Activated CD4-positive, alpha-beta T cell treated with anti-CD3 and anti-CD28 coated beads, Interleukin-2, amount 10 ng/mL, durations not matched to agents 24 days and 14 days (primary cell): Measurements from ENCODE around the gene ATF5. TPM values are rescaled to one million over a fixed set of nuclear protein-coding genes. Genes with fewer than 3 reads are reported as not detected.
"Not testable (repeated sequence)": the region's sequence is repeated elsewhere in the genome, so short reads cannot be mapped to it uniquely, and the experiment has no call there.

ENCODE experiments used
- DNase-seq: peaks from one replicate; pipeline ENCODE4 v3.0.0; 2022
- H3K27ac Mint-ChIP-seq: one replicate; pipeline ENCODE4 v1.8.0; 2022; ENCODE audit warnings: mild to moderate bottlenecking, mixed read lengths
- H3K27me3 Mint-ChIP-seq: one replicate; pipeline ENCODE4 v1.8.0; 2022; ENCODE audit warnings: mixed read lengths
- H3K36me3 Mint-ChIP-seq: one replicate; pipeline ENCODE4 v1.8.0; 2022; ENCODE audit warnings: low read depth, mild to moderate bottlenecking, mixed read lengths
- H3K4me1 Mint-ChIP-seq: one replicate; pipeline ENCODE4 v1.8.0; 2021; ENCODE audit warnings: mixed read lengths
- H3K4me3 Mint-ChIP-seq: one replicate; pipeline ENCODE4 v1.8.0; 2022; ENCODE audit warnings: mild to moderate bottlenecking, moderate library complexity, mixed read lengths
- H3K9me3 Mint-ChIP-seq: one replicate; pipeline ENCODE4 v1.8.0; 2021; ENCODE audit warnings: mixed read lengths
- intact Hi-C: fragments of 100-400 bp; cut with micrococcal nuclease; formaldehyde crosslinking; loops from one replicate; pipeline ENCODE4 v1.15.1; 2023
- total RNA-seq: library from RNA; stranded (reverse); gene quantifications from 2 replicates; pipeline ENCODE4 v1.2.3, GENCODE V29; 2022

Gene ATF5
- total RNA-seq, 1 donor from 2014 or later: 44.3 TPM

DNA sequence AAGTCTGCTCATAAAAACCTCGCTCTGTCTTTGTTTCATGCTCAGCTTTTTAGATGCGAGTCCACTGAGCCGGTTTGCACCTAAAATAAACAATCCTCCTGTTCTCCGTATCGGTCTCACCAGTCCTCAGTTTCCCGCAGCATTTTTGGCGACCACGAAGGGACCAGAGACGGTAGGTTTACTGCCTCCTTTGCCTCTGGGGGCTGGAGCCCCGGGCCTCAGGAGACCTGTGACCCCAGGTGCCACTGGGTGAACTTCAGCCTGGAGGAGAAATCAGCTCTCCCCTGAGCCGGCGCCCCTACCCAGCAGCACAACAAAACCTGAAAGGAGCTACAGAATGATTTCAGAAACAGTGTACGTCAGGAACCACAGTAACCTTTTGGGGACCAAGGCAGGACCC is 23.9 kb downstream of the ATF5 start:
- Mint-ChIP-seq H3K9me3 (no peaks in the 10 kb centered on the region), H3K36me3 (no peaks in the 10 kb centered on the region), H3K27ac (no peak overlapping the region), H3K4me1 (peaks cover 4% of the 10 kb centered on the region), H3K27me3 (peaks cover 6% of the 10 kb centered on the region), H3K4me3 (no peak overlapping the region)
- intact Hi-C loops: no loop called here
- no peak for DNase-seq

DNA sequence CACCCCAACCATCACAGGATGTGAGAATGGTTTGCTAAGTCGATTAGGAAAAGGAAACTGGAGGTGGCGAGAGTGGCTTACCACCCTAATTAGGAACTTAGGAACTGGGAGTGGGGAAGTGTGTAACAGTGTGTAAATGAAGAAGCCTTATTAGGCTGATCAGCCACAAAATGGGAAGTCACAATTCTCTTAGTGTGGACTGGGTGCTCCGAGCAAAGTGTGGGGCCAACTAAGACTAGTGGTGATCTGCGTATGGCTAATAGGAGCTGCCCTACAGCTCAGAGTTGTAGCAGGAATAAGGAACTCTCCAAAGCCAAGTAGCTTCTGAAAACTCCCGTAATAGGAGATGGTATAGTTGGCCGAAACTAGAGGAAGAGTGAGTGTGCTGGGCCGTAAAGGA is 24.4 kb downstream of the ATF5 start:
- H3K27me3 Mint-ChIP-seq: peaks cover 6% of the 10 kb centered on the region
- intact Hi-C loops: no loop called here

DNA sequence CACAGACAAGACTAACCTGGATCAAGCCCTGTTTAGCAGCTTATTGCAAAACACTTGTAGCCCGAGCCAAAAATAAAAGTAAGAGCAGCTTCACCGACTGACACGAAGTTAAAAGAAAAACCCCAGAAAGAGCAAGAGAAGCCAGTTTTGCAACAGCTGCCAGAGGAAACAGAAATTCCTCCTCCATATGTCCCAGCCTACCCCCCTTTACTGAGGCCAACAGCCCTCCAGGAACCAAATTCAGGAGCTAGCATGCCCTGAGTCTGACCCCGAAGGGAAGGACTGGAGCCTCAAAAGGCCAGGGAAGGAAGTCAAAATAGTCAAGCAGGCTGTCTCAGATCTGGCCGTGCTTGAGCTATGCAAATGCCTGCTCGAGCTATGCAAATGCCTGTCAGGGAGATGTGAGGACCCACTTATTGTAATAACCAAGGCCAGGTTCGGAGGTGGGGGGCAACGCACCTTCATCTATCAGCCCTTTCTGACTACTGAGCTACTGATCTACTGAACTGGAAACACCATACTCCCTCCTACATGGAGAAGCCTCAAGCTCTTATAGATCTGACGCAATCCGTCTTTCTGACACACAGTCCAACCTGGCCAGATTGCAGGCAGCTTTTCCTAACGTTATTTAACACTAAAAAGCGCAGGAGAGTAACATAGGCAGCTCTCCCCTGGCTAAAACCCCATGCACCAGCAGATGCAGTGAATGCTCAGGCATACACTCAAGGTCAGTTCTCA is 25.3 kb downstream of the ATF5 start:
- H3K4me1 Mint-ChIP-seq: peaks cover 4% of the 10 kb centered on the region
- H3K27me3 Mint-ChIP-seq: peaks cover 6% of the 10 kb centered on the region
- no peaks in the 10 kb centered on the region for H3K9me3 Mint-ChIP-seq
- H3K27ac Mint-ChIP-seq: no peak overlapping the region
- DNase-seq: no peak
- no peaks in the 10 kb centered on the region for H3K36me3 Mint-ChIP-seq
- intact Hi-C loops: no loop called here
- H3K4me3 Mint-ChIP-seq: no peak overlapping the region

More for the DNA sequence above, 24.4 kb downstream of the ATF5 start:
- H3K27ac Mint-ChIP-seq: no peak overlapping the region
- H3K4me3 Mint-ChIP-seq: no peak overlapping the region
- no peak for DNase-seq
- no peaks in the 10 kb centered on the region for H3K9me3 Mint-ChIP-seq
- H3K4me1 Mint-ChIP-seq: peaks cover 4% of the 10 kb centered on the region
- H3K36me3 Mint-ChIP-seq: no peaks in the 10 kb centered on the region

DNA sequence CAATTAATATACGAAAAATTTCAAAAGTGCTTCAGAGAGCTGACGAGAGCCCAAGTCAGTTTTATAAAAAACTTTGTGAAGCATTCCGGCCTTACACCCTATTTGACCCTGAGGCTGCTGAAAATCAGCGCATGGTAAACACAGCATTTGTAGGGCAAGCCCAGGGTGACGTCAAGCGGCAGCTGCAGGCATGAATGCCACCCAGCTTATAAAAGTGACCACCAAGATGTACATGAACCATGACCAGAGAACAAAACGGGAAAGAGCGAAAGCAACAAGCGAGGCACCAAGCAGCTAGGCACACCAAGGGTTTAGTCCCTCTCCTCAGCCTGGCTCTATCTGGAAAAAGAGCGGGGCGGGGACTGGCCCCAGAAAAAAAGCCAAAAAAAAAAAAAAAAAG is 25.9 kb downstream of the ATF5 start:
- Mint-ChIP-seq H3K36me3 (no peaks in the 10 kb centered on the region), H3K27me3 (peaks cover 6% of the 10 kb centered on the region), H3K9me3 (no peaks in the 10 kb centered on the region), H3K4me1 (peaks cover 4% of the 10 kb centered on the region), H3K27ac (no peak overlapping the region), H3K4me3 (no peak overlapping the region)
- DNase-seq: no peak
- intact Hi-C loops: no loop called here

DNA sequence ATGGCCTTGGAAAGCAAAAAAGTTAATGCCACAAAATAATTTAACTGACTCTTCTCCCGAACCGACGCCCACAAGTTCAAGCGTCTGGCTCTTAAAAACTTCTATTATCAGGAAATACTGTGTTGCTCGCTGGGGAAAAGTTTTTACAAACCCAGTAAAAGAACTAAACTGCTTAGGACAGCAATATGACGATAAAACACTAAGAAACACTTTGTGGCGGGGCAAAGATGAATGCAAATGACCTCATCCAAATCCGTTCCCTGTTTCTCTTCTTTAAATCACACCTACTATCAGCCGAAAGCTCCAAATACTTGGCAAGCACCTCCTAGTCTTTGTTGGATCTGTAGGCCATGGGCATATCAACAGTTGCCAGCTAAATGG is 27.1 kb downstream of the ATF5 start:
- no peak for DNase-seq
- H3K27ac Mint-ChIP-seq: no peak overlapping the region
- H3K36me3 Mint-ChIP-seq: no peaks in the 10 kb centered on the region
- no peak overlapping the region for H3K4me3 Mint-ChIP-seq
- H3K9me3 Mint-ChIP-seq: no peaks in the 10 kb centered on the region
- intact Hi-C loops: no loop called here
- peaks cover 4% of the 10 kb centered on the region for H3K27me3 Mint-ChIP-seq
- peaks cover 4% of the 10 kb centered on the region for H3K4me1 Mint-ChIP-seq

DNA sequence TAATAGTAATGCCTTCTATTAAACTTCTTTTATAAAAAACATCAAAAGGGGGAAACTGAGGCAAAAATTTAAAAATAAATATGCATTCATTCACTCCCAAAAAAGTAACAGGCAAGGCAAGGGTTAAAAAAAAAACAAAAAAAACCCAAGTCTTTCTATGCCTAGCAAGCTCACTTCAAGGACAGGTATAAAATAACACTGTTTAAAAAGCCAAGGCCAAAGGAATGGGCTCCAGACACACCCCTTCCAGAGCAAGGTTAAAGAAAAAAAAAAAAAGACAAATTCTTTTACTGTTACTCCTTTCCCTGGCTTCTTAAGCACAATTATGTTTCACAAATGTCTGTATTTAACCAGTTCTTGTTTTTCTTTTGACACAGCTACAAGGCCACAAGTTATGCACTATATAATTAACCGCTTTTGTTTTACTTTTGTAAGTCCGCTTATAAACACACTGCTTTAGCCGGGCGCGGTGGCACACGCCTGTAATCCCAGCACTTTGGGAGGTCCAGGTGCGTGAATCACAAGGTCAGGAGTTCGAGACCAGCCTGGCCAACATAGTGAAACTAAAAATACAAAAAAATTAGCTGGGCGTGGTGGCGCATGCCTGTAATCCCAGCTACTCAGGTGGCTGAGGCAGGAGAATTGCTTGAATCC is 28.4 kb downstream of the ATF5 start:
- Mint-ChIP-seq H3K4me3 (no peak overlapping the region), H3K27ac (no peak overlapping the region), H3K36me3 (no peaks in the 10 kb centered on the region), H3K27me3 (peaks cover 4% of the 10 kb centered on the region), H3K4me1 (peaks cover 4% of the 10 kb centered on the region), H3K9me3 (no peaks in the 10 kb centered on the region)
- DNase-seq: no peak
- intact Hi-C loops: no loop called here

DNA sequence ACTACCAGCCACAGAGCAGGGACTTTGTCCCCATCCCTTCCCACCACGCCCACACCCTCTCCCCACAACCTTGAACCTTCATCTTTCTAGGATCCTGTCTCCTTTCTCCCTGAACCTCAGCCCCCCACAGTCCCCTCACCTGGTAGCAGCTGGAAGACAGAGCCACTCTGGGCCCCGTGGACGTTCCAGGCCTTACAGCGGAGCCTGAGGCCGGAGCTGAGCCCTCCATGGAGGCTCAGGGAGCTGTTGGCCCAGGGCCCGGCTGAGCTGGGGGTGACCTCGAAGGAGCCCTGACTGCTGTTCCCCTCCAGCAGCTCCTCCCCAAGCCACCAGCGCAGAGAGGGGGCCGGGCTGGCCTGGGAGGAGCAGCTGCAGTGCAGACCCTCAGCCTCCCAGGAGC is 29.1 kb downstream of the ATF5 start:
- H3K4me3 Mint-ChIP-seq, H3K36me3 Mint-ChIP-seq, H3K4me1 Mint-ChIP-seq, H3K27me3 Mint-ChIP-seq, DNase-seq, H3K27ac Mint-ChIP-seq, H3K9me3 Mint-ChIP-seq, intact Hi-C loops: not testable (repeated sequence)

DNA sequence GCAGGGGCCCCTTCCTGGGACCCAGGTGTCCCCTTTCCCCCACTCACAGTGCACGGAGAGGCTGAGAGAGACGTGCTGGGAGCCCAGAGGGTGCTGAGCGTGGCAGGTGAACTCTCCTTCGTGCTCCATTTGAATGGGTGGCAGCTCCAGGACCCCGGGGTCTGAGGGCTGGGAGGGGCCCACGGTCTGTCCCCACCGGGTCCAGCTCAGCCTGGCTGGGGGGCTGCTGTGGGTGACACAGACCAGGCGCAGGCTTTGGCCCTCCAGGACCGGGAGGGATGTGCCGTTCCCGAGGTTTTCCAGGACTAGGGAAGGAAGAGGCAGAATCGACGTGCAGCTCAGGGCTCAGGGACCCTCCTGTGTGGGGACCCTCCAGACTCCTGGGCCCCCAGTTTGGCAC is 29.6 kb downstream of the ATF5 start:
- H3K9me3 Mint-ChIP-seq, H3K27me3 Mint-ChIP-seq, DNase-seq, H3K4me1 Mint-ChIP-seq, H3K4me3 Mint-ChIP-seq, H3K36me3 Mint-ChIP-seq, H3K27ac Mint-ChIP-seq, intact Hi-C loops: not testable (repeated sequence)

DNA sequence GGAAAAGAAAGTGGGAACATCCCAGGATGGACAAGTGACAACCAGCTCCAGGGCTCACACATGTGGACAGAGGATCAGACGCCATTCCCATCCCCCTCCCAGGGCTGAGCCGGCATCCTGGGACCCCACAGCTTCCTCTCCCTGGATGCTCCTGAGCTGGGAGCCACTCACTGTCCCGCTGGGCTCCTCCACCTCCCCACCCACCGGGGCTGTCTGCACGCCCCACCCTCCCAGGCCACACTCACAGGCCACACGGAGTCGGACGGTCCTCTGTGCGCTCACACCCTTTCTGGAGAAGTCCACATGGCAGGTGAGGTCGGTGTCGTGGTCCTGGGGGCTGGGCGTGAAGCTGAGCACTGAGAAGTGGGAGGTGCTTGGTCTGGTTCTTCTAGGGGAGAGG is 30.9 kb downstream of the ATF5 start:
- intact Hi-C loops, H3K27me3 Mint-ChIP-seq, H3K27ac Mint-ChIP-seq, H3K4me3 Mint-ChIP-seq, H3K9me3 Mint-ChIP-seq, H3K4me1 Mint-ChIP-seq, DNase-seq, H3K36me3 Mint-ChIP-seq: not testable (repeated sequence)

DNA sequence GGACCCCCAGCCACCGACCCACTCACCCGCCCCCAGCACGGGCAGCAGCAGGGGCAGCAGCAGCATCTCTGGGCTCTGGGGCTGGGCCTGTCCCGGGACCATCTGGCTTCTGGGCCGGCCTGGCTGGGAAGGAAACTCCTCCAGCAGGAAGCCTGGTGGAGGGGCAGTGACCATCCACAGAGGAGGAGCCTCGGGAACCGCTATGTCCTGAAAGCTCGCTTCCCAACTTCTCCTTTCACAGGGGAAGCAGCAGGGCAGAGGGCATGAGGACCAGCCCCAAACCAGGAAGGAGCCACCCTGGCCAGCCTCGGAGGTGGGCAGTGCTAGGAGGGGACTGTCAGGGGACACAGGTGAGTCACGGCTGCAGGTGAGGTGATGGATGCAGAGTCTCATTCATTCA is 32.0 kb downstream of the ATF5 start, which contains the start of gene SIGLEC11:
SIGLEC11 (minus strand) TSS at position 193 of the 400 bp plus-strand sequence; CDS start at position 102, 91 bp downstream.
- H3K9me3 Mint-ChIP-seq, H3K27me3 Mint-ChIP-seq, H3K27ac Mint-ChIP-seq, intact Hi-C loops, H3K36me3 Mint-ChIP-seq, H3K4me1 Mint-ChIP-seq, H3K4me3 Mint-ChIP-seq, DNase-seq: not testable (repeated sequence)

DNA sequence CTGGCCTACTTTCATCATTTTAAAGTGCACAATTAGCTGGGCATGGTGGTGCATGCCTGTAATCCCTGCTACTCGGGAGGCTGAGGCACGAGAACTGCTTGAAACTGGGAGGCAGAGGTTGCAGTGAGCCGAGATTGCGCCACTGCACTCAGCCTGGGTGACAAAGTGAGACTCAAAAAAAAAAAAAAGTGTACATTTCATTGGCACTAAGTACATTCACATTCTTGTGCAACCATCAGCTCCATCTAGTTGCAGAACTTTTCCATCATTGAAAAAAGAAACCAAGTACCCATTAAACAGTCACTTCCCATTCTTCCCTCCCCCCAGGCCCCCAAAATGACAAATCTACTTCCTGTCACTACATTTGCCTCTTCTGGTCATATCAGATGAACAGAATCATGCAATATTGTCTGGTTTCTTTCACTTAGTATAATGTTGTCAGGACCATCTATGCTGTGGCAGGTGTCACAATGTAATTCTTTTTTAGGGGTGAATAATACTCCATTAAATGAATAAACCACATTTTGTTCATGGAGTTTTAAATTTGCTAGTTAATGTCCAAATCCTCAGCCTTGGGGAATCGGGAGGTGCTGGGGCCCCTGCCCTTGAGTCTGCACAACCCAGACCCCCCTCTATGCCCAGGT is 39.4 kb downstream of the ATF5 start:
- no peak for DNase-seq
- Mint-ChIP-seq H3K4me1 (no peaks in the 10 kb centered on the region), H3K4me3 (no peak overlapping the region), H3K9me3 (no peaks in the 10 kb centered on the region), H3K27ac (no peak overlapping the region), H3K36me3 (no peaks in the 10 kb centered on the region), H3K27me3 (no peaks in the 10 kb centered on the region)
- intact Hi-C loops: no loop called here

DNA sequence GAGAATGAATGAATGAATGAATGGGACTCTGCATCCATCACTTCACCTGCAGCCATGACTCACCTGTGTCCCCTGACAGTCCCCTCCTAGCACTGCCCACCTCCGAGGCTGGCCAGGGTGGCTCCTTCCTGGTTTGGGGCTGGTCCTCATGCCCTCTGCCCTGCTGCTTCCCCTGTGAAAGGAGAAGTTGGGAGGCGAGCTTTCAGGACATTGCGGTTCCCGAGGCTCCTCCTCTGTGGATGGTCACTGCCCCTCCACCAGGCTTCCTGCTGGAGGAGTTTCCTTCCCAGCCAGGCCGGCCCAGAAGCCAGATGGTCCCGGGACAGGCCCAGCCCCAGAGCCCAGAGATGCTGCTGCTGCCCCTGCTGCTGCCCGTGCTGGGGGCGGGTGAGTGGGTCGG is 40.4 kb downstream of the ATF5 start:
- H3K27me3 Mint-ChIP-seq, H3K27ac Mint-ChIP-seq, H3K9me3 Mint-ChIP-seq, intact Hi-C loops, H3K4me1 Mint-ChIP-seq, H3K4me3 Mint-ChIP-seq, DNase-seq, H3K36me3 Mint-ChIP-seq: not testable (repeated sequence)

DNA sequence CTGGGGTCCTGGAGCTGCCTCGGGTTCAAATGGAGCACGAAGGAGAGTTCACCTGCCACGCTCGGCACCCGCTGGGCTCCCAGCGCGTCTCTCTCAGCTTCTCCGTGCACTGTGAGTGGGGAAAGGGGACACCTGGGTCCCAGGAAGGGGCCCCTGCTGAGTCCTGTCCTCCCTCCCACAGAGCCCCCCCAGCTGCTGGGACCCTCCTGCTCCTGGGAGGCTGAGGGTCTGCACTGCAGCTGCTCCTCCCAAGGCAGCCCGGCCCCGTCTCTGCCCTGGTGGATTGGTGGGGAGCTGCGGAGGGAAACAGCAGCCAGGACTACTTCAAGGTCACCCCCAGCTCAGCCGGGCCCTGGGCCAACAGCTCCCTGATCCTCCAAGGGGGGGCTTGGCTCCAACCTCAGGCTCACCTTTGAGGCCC is 43.0 kb downstream of the ATF5 start:
- Mint-ChIP-seq H3K27ac (no peak overlapping the region), H3K36me3 (peaks cover 7% of the 10 kb centered on the region), H3K4me1 (no peaks in the 10 kb centered on the region), H3K9me3 (no peaks in the 10 kb centered on the region), H3K27me3 (no peaks in the 10 kb centered on the region), H3K4me3 (no peak overlapping the region)
- no peak for DNase-seq
- intact Hi-C loops: no loop called here

DNA sequence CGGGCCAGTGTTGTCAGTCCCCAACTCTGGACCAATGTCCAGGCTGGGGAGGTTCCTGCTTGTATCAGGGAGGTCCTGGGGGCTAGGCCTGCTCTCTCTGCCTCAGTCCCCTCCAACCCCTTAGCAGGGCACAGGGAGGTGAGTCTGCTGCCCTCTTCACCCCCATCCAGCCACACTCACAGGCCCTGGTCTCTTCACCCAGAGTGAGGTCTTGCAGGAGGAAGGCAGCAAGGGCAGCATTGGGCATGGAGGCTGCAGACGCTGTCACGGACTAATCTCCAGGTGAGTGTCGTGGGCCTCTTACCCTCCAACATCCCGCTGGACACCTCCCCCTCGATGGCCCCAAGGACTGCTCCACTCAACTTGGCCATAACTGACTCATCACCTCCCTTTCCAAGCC is 43.8 kb downstream of the ATF5 start:
- H3K4me3 Mint-ChIP-seq: no peak overlapping the region

More for the DNA sequence above, 43.8 kb downstream of the ATF5 start:
- H3K27me3 Mint-ChIP-seq: no peaks in the 10 kb centered on the region
- H3K36me3 Mint-ChIP-seq: peaks cover 8% of the 10 kb centered on the region
- no peak for DNase-seq
- H3K27ac Mint-ChIP-seq: no peak overlapping the region
- intact Hi-C loops: no loop called here
- no peaks in the 10 kb centered on the region for H3K4me1 Mint-ChIP-seq
- no peaks in the 10 kb centered on the region for H3K9me3 Mint-ChIP-seq
